NCI-H128 (cell line): ENCODE measurements around the gene COQ8B.
A peak's percentile ranks its signal among the peaks of the same experiment; 100 is the strongest.
"Not testable (repeated sequence)": the region's sequence is repeated elsewhere in the genome, so short reads cannot be mapped to it uniquely, and the experiment has no call there.

Source experiments
- DNase-seq: peaks from one replicate; lab custom pipeline; 2025; ENCODE audit not compliant: unreplicated experiment; lab: John Stamatoyannopoulos, UW

The COQ8B gene

GRCh38 chr19:40716482-40717324 lies at the start of gene COQ8B, which contains the start of gene ITPKC:
TSS of gene COQ8B (minus strand) at chr19:40716886. CDS start at chr19:40714632, 2,254 bp downstream.
TSS of gene ITPKC (plus strand) at chr19:40717112. CDS start at chr19:40717136, 24 bp downstream.
- peak; percentile 95 for DNase-seq

GRCh38 chr19:40766385-40766784 lies 49.7 kb upstream of the COQ8B start:
- DNase-seq = not testable (repeated sequence)

GRCh38 chr19:40763963-40764362 lies 47.3 kb upstream of the COQ8B start:
- no peak for DNase-seq

- no peak for DNase-seq
Measured at GRCh38 chr19:40763526-40763925, 46.8 kb upstream of the COQ8B start.

GRCh38 chr19:40762754-40763470 lies 46.2 kb upstream of the COQ8B start:
- DNase-seq = no peak

GRCh38 chr19:40759352-40759751 lies 42.7 kb upstream of the COQ8B start:
- DNase-seq = no peak

GRCh38 chr19:40758491-40758890 lies 41.8 kb upstream of the COQ8B start:
- DNase-seq = no peak

GRCh38 chr19:40756502-40757110 lies 39.9 kb upstream of the COQ8B start:
- DNase-seq = no peak

- DNase-seq = no peak
Measured at GRCh38 chr19:40755791-40756190, 39.1 kb upstream of the COQ8B start.

- no peak for DNase-seq
Measured at GRCh38 chr19:40755248-40755624, 38.5 kb upstream of the COQ8B start.

- no peak for DNase-seq
Measured at GRCh38 chr19:40754611-40755247, 38.0 kb upstream of the COQ8B start.

- DNase-seq = no peak
Measured at GRCh38 chr19:40752257-40752781, 35.6 kb upstream of the COQ8B start.

- DNase-seq = peak; percentile 97
Measured at GRCh38 chr19:40750874-40751537, 34.3 kb upstream of the COQ8B start, which contains the start of gene SNRPA. TSS of gene SNRPA (plus strand) at chr19:40751203. CDS start at chr19:40751409, 206 bp downstream.

GRCh38 chr19:40750058-40750873 lies 33.6 kb upstream of the COQ8B start, which contains the start of gene ACTMAP:
TSS of gene ACTMAP (minus strand) at chr19:40750477. CDS start at chr19:40749803, 674 bp downstream.
- DNase-seq = peak; percentile 100

GRCh38 chr19:40747536-40747935 lies 30.9 kb upstream of the COQ8B start:
- DNase-seq = no peak

GRCh38 chr19:40745402-40745780 lies 28.7 kb upstream of the COQ8B start:
- DNase-seq = no peak

GRCh38 chr19:40744554-40745401 lies 28.1 kb upstream of the COQ8B start:
- no peak for DNase-seq

- DNase-seq = no peak
Measured at GRCh38 chr19:40743926-40744325, 27.2 kb upstream of the COQ8B start.
